OCI-LY1 (cell line): ENCODE data around the gene CCT7.

ENCODE experiments used
- H2AFZ ChIP-seq: fragments of 200-600 bp; sonication (generic), shearing (Covaris generic); 2 replicates; pipeline ENCODE4 v1.6.0; 2014; ENCODE audit warnings: antibody characterized with exemption, mild to moderate bottlenecking, low read length
- H3F3A ChIP-seq: fragments of 200-600 bp; sonication (generic), shearing (Covaris generic); 2 replicates; pipeline ENCODE4 v1.6.0; 2014; ENCODE audit warnings: mild to moderate bottlenecking, antibody characterized with exemption, low read length, moderate library complexity; ENCODE audit not compliant: insufficient read depth
- H3K27ac ChIP-seq: fragments of 200-600 bp; sonication (generic); 2 replicates; pipeline ENCODE4 v1.5.1; 2014; ENCODE audit warnings: low read length, mixed run types, mild to moderate bottlenecking, low read depth; ENCODE audit not compliant: poor library complexity, severe bottlenecking
- H3K27me3 ChIP-seq: fragments of 200-600 bp; sonication (generic); 2 replicates; pipeline ENCODE4 v1.6.0; 2014; ENCODE audit warnings: antibody characterized with exemption, mild to moderate bottlenecking, low read length, moderate library complexity; ENCODE audit not compliant: insufficient read depth
- H3K36me3 ChIP-seq: fragments of 200-600 bp; sonication (generic); 2 replicates; pipeline ENCODE4 v1.6.1; 2014; ENCODE audit warnings: mild to moderate bottlenecking, antibody characterized with exemption, low read length, moderate library complexity, mixed read lengths; ENCODE audit not compliant: insufficient read depth
- H3K4me1 ChIP-seq: fragments of 200-600 bp; sonication (generic); 2 replicates; pipeline ENCODE4 v1.5.1; 2014; ENCODE audit warnings: mild to moderate bottlenecking, low read length, moderate library complexity; ENCODE audit not compliant: insufficient read depth, severe bottlenecking
- H3K4me2 ChIP-seq: fragments of 200-600 bp; sonication (generic), shearing (Covaris generic); 2 replicates; pipeline ENCODE4 v1.6.1; 2014; ENCODE audit warnings: low read length
- H3K4me3 ChIP-seq: fragments of 200-600 bp; sonication (generic); 2 replicates; pipeline ENCODE4 v1.5.1; 2014; ENCODE audit warnings: low read length, low read depth, mild to moderate bottlenecking, mixed read lengths; ENCODE audit not compliant: poor library complexity, severe bottlenecking
- H3K79me2 ChIP-seq: fragments of 200-600 bp; shearing (Covaris generic); 2 replicates; pipeline ENCODE4 v1.6.1; 2016; ENCODE audit warnings: mixed run types, low read length, mixed read lengths; ENCODE audit not compliant: insufficient read depth
- H3K9ac ChIP-seq: fragments of 200-600 bp; sonication (generic), shearing (Covaris generic); 2 replicates; pipeline ENCODE4 v1.6.1; 2014; ENCODE audit warnings: mild to moderate bottlenecking, low read length, mixed read lengths
- H3K9me2 ChIP-seq: fragments of 200-600 bp; sonication (generic), shearing (Covaris generic); 2 replicates; pipeline ENCODE4 v1.6.1; 2014; ENCODE audit warnings: low read depth, mild to moderate bottlenecking, low read length, mixed read lengths
- H3K9me3 ChIP-seq: fragments of 200-600 bp; shearing (Covaris generic); 2 replicates; pipeline ENCODE4 v1.6.1; 2014; ENCODE audit warnings: low read length, mixed read lengths
- H4K20me1 ChIP-seq: fragments of 200-600 bp; sonication (generic), shearing (Covaris generic); 2 replicates; pipeline ENCODE4 v1.6.0; 2016; ENCODE audit warnings: mild to moderate bottlenecking, low read length; ENCODE audit not compliant: insufficient read depth
- EZH2 ChIP-seq: fragments of 200-600 bp; sonication (generic), shearing (Covaris generic); IDR thresholded peaks from 2 replicates; pipeline ENCODE4 v1.8.0; 2017; ENCODE audit warnings: borderline replicate concordance, mixed run types, mild to moderate bottlenecking, antibody characterized with exemption, low read length, moderate library complexity, mixed read lengths
- TF ChIP-seq, protein P1 (sequence below): fragments of 200-600 bp; sonication (generic), shearing (Covaris generic); IDR thresholded peaks from 2 replicates; pipeline ENCODE4 v1.5.1; 2017; ENCODE audit warnings: mild to moderate bottlenecking, antibody characterized with exemption, low read length, moderate library complexity, mixed read lengths

Gene CCT7

GRCh38 chr2:73263540-73264331, 29.6 kb downstream of the CCT7 start:
- Histone ChIP-seq H3K9me3 (no peaks in the 10 kb centered on the region), H3K9ac (no peak overlapping the region), H3K4me1 (no peaks in the 10 kb centered on the region), H3K79me2 (no peaks in the 10 kb centered on the region), H4K20me1 (no peaks in the 10 kb centered on the region), H3K36me3 (peaks cover 79% of the 10 kb centered on the region), H3F3A (no peaks in the 10 kb centered on the region), H3K27ac (no peak overlapping the region), H3K4me2 (no peak overlapping the region), H3K27me3 (no peaks in the 10 kb centered on the region), H3K9me2 (no peaks in the 10 kb centered on the region), H2AFZ (no peak overlapping the region), H3K4me3 (no peak overlapping the region)
- TF ChIP-seq, protein P1, sequence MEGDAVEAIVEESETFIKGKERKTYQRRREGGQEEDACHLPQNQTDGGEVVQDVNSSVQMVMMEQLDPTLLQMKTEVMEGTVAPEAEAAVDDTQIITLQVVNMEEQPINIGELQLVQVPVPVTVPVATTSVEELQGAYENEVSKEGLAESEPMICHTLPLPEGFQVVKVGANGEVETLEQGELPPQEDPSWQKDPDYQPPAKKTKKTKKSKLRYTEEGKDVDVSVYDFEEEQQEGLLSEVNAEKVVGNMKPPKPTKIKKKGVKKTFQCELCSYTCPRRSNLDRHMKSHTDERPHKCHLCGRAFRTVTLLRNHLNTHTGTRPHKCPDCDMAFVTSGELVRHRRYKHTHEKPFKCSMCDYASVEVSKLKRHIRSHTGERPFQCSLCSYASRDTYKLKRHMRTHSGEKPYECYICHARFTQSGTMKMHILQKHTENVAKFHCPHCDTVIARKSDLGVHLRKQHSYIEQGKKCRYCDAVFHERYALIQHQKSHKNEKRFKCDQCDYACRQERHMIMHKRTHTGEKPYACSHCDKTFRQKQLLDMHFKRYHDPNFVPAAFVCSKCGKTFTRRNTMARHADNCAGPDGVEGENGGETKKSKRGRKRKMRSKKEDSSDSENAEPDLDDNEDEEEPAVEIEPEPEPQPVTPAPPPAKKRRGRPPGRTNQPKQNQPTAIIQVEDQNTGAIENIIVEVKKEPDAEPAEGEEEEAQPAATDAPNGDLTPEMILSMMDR: no peak
- TF ChIP-seq EZH2: no peak

- Histone ChIP-seq H3K9me3 (no peaks in the 10 kb centered on the region), H3K27ac (no peak overlapping the region), H3F3A (no peaks in the 10 kb centered on the region), H3K27me3 (no peaks in the 10 kb centered on the region), H3K9ac (no peak overlapping the region), H3K79me2 (no peaks in the 10 kb centered on the region), H3K9me2 (no peaks in the 10 kb centered on the region), H2AFZ (no peak overlapping the region), H4K20me1 (no peaks in the 10 kb centered on the region), H3K4me1 (no peaks in the 10 kb centered on the region), H3K4me2 (no peak overlapping the region), H3K4me3 (no peak overlapping the region), H3K36me3 (peaks cover 74% of the 10 kb centered on the region)
- TF ChIP-seq, protein P1: no peak
- no peak for TF ChIP-seq EZH2
These were observed 30.2 kb downstream of the CCT7 start for GRCh38 chr2:73264332-73264606.

DNA sequence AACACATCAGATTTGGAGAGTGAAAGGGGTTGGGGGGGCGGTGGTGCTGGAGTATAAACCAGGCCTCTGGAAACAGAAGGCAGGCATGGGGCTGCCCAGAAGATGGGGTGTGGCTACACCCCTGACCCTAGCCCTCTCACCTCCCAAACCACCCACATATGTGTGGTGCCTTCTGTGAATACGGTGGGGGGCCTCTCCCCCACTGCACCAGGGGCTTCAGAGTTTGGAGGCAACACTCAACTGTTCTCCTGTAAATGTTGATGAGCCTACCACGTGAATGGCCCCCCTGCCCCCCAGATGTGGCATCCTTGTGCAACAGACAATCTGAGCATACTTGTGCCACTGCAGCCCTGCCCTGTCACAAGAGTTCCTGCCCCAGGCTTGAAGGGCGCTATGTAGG, 30.7 kb downstream of the CCT7 start:
- Histone ChIP-seq H3K4me1 (peaks cover 1% of the 10 kb centered on the region), H4K20me1 (no peaks in the 10 kb centered on the region), H3F3A (no peaks in the 10 kb centered on the region), H3K36me3 (peaks cover 69% of the 10 kb centered on the region), H3K27me3 (no peaks in the 10 kb centered on the region), H3K9ac (no peak overlapping the region), H3K9me2 (no peaks in the 10 kb centered on the region), H2AFZ (no peak overlapping the region), H3K4me3 (no peak overlapping the region), H3K9me3 (no peaks in the 10 kb centered on the region), H3K79me2 (no peaks in the 10 kb centered on the region), H3K27ac (no peak overlapping the region), H3K4me2 (no peak overlapping the region)
- TF ChIP-seq, protein P1: no peak
- no peak for TF ChIP-seq EZH2
